Thyroid gland (tissue), 4 donors: ENCODE results near the gene FAM168A.

Experiments
- CTCF ChIP-seq, 6 experiments: fragments of 200-600 bp in 3 of 6; fragments of 450-650 bp in 3 of 6; sonication (generic) in 3 of 6; IDR thresholded peaks; one replicate each; pipeline ENCODE4 v1.5.1; 2016 to 2019; ENCODE audit warnings: antibody characterized with exemption in 6 of 6, mild to moderate bottlenecking in 2 of 6, inconsistent platforms in 1 of 6, moderate library complexity in 1 of 6
- POLR2A ChIP-seq, 2 donors: fragments of 450-650 bp; IDR thresholded peaks; one replicate each; pipeline ENCODE4 v1.6.1; 2017; ENCODE audit warnings: antibody characterized with exemption in 2 of 2, mild to moderate bottlenecking in 2 of 2, moderate library complexity in 1 of 2

DNA sequence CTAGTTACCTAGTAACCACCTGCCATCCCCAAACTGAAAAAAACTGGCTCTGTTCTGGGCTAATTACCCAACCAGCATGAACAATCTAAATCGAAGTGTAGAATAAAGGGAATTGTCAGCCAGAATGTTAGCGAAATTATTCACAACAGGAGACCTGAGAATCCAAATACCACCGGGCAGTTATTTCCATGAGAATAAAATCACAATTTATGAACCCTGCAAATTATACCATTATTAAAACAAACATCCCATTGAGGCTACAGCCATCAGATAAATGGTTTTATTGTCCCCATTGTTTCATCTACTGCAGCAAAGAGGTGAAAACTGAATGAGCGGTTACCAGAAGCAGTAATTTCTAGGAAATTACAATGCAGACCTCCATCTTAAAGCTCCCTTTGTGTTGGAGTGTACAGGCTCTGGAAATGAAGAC lies 21.7 kb downstream of the FAM168A start:
- TF ChIP-seq CTCF (IDR thresholded peaks at IDR 0.05) = no peak
- no peak for TF ChIP-seq POLR2A (IDR thresholded peaks at IDR 0.05)
